Small intestine (tissue), 16 donors: ENCODE data around the gene TRA2A. TPM values are rescaled to one million over a fixed set of nuclear protein-coding genes. Genes with fewer than 3 reads are reported as not detected.

ENCODE experiments used
- DNase-seq, 2 donors: peaks; one replicate each; pipeline versions ENCODE4 v3.0.0 to v3.0.0-alpha.2; 2013
- FAIRE-seq: peaks from 2 replicates; lab custom pipeline; 2012; peaks lifted over from hg19 to GRCh38; lab: Jason Lieb, UNC
- H3K27ac ChIP-seq, 3 donors: one replicate each; pipeline ENCODE4 v1.5.1; 2013; ENCODE audit warnings: low read length in 2 of 3, mild to moderate bottlenecking in 2 of 3, control low read depth in 1 of 3, inconsistent platforms in 1 of 3, low read depth in 1 of 3, moderate library complexity in 1 of 3
- H3K27me3 ChIP-seq, 3 donors: one replicate each; pipeline ENCODE4 v1.6.1; 2013; ENCODE audit warnings: low read length in 3 of 3, inconsistent platforms in 1 of 3; ENCODE audit not compliant: control insufficient read depth in 3 of 3, insufficient read depth in 3 of 3
- H3K36me3 ChIP-seq, 3 donors: one replicate each; pipeline ENCODE4 v1.6.1; 2013; ENCODE audit warnings: low read length in 3 of 3, inconsistent platforms in 1 of 3, low read depth in 1 of 3, mild to moderate bottlenecking in 1 of 3, moderate library complexity in 1 of 3; ENCODE audit not compliant: control insufficient read depth in 3 of 3, insufficient read depth in 2 of 3
- H3K4me1 ChIP-seq, 3 donors: one replicate each; pipeline ENCODE4 v1.6.1; 2013; ENCODE audit warnings: low read length in 2 of 3, inconsistent platforms in 1 of 3, low read depth in 1 of 3, mild to moderate bottlenecking in 1 of 3, moderate library complexity in 1 of 3; ENCODE audit not compliant: control insufficient read depth in 3 of 3, insufficient read depth in 2 of 3
- H3K4me3 ChIP-seq, 3 donors: one replicate each; pipeline ENCODE4 v1.5.1; 2013; ENCODE audit warnings: low read length in 3 of 3, control low read depth in 1 of 3, inconsistent platforms in 1 of 3, low read depth in 1 of 3, mild to moderate bottlenecking in 1 of 3, moderate library complexity in 1 of 3
- H3K9me3 ChIP-seq, 2 donors: one replicate each; pipeline ENCODE4 v1.6.1; 2013; ENCODE audit warnings: low read depth in 1 of 2, low read length in 1 of 2; ENCODE audit not compliant: control insufficient read depth in 2 of 2, insufficient read depth in 1 of 2
- WGBS, 3 donors: extraction: QIAGEN DNeasy Blood & Tissue Kit; methylation state at CpG; one replicate each; pipeline ENCODE4 v1.1.7; 2013; 5-methylcytosine and 5-hydroxymethylcytosine counted together
- long read RNA-seq, 10 donors: transcript quantifications; one replicate each; lab custom pipeline, GENCODE V29; 2026
- polyA plus RNA-seq, 4 donors: library from polyadenylated mRNA; stranded (reverse) in 3 of 4; unstranded in 1 of 4; fragments of 200-250 nt in 3 of 4; fragments of 120-200 nt in 1 of 4; gene quantifications; one replicate each; pipeline versions ENCODE4 v1.2.1 to v1.2.3, GENCODE V29; 2013
- donor health status: healthy with polysubstance abuse.
- donor health status: control.
- donor health status: control.
- donor health status: Bipolar disorder and iron deficiency.
- donor health status: healthy.

Gene TRA2A
- 100 to 1,000 TPM in 1 of 4 donors, 10 to 100 TPM in 3; 35.4 to 150 (median 47.3) TPM for polyA plus RNA-seq
- long read RNA-seq, donor 1, transcript TRA2A-206 (3 exons, 661 nt), result minor isoform, 9 of 93 reads
- long read RNA-seq, donor 1, transcript TRA2A-201 (8 exons, 1,845 nt), result major isoform, 24 of 93 reads
- long read RNA-seq, donor 1, transcript TRA2A-205 (2 exons, 394 nt), result minor isoform, 5 of 93 reads
- long read RNA-seq, donor 1, partial matches to known transcripts, result 52 of 93 reads
- long read RNA-seq, donor 1, other reads (novel, unspliced or antisense), result 0 of 93 reads
- long read RNA-seq, donor 2, transcript TRA2A-201 (8 exons, 1,845 nt), result major isoform, 7 of 9 reads
- long read RNA-seq, donor 2, partial matches to known transcripts, result 0 of 9 reads
- long read RNA-seq, donor 2, other reads (novel, unspliced or antisense), result 0 of 9 reads
- long read RNA-seq, donor 3, transcript TRA2A-201 (8 exons, 1,845 nt), result minor isoform, 8 of 26 reads
- long read RNA-seq, donor 3, transcript TRA2A-206 (3 exons, 661 nt), result major isoform, 9 of 26 reads
- long read RNA-seq, donor 3, partial matches to known transcripts, result 7 of 26 reads
- long read RNA-seq, donor 3, other reads (novel, unspliced or antisense), result 0 of 26 reads
- long read RNA-seq, donor 4, partial matches to known transcripts, result 6 of 6 reads
- long read RNA-seq, donor 4, other reads (novel, unspliced or antisense), result 0 of 6 reads
- long read RNA-seq, donor 5, partial matches to known transcripts, result 14 of 19 reads
- long read RNA-seq, donor 5, other reads (novel, unspliced or antisense), result 0 of 19 reads
- long read RNA-seq, donor 6, transcript TRA2A-201 (8 exons, 1,845 nt), result major isoform, 5 of 30 reads
- long read RNA-seq, donor 6, partial matches to known transcripts, result 20 of 30 reads
- long read RNA-seq, donor 6, other reads (novel, unspliced or antisense), result 0 of 30 reads
- long read RNA-seq, donor 7, transcript TRA2A-201 (8 exons, 1,845 nt), result major isoform, 17 of 40 reads
- long read RNA-seq, donor 7, partial matches to known transcripts, result 14 of 40 reads
- long read RNA-seq, donor 7, other reads (novel, unspliced or antisense), result 0 of 40 reads
- long read RNA-seq, donor 8, partial matches to known transcripts, result 42 of 44 reads
- long read RNA-seq, donor 8, other reads (novel, unspliced or antisense), result 0 of 44 reads
- long read RNA-seq, donor 9, partial matches to known transcripts, result 0 of 3 reads
- long read RNA-seq, donor 9, other reads (novel, unspliced or antisense), result 0 of 3 reads
- long read RNA-seq, donor 10, transcript TRA2A-201 (8 exons, 1,845 nt), result major isoform, 15 of 60 reads
- long read RNA-seq, donor 10, transcript TRA2A-206 (3 exons, 661 nt), result minor isoform, 9 of 60 reads
- long read RNA-seq, donor 10, partial matches to known transcripts, result 34 of 60 reads
- long read RNA-seq, donor 10, other reads (novel, unspliced or antisense), result 0 of 60 reads

- FAIRE-seq, result no peak
- H3K9me3 ChIP-seq, result no peaks in the 10 kb centered on the region
- 11 to 13% (median 12%) methylated on average over 48 to 50 of the region's 50 CpGs for WGBS, 3 donors
- peak within 1 kb of the TSS; percentile 95 to 99 (median 99) for H3K27ac ChIP-seq
- DNase-seq, result peak; percentile 96 to 98
- peak within 1 kb of the TSS; percentile 88 to 100 (median 94) for H3K4me3 ChIP-seq
- H3K4me1 ChIP-seq, result peaks cover 1 to 12% (median 8%) of the 10 kb centered on the region in 3 donors
- H3K36me3 ChIP-seq, result no peaks in the 10 kb centered on the region
- H3K27me3 ChIP-seq, result no peaks in the 10 kb centered on the region
These were observed at the start of gene TRA2A for GRCh38 chr7:23531794-23532489. TRA2A (minus strand) TSS chr7:23531981; CDS start chr7:23531824, 157 bp downstream.

- no peaks in the 10 kb centered on the region for H3K27me3 ChIP-seq
- no peak overlapping the region for H3K27ac ChIP-seq
- no peaks in the 10 kb centered on the region for H3K36me3 ChIP-seq
- WGBS, 3 donors, result 37 to 46% (median 43%) methylated on average over 5 of the region's 5 CpGs
- H3K9me3 ChIP-seq, result no peaks in the 10 kb centered on the region
- DNase-seq (peak; percentile 81 to 88), FAIRE-seq (no peak)
- H3K4me3 ChIP-seq, result no peak overlapping the region
- H3K4me1 ChIP-seq, result no peaks in the 10 kb centered on the region
These were observed 38.9 kb upstream of the TRA2A start for GRCh38 chr7:23570592-23571200.

- no peak for DNase-seq
- no peaks in the 10 kb centered on the region for H3K4me1 ChIP-seq
- H3K36me3 ChIP-seq, result no peaks in the 10 kb centered on the region
- FAIRE-seq, result peak; percentile 68
- H3K27ac ChIP-seq, result no peak overlapping the region
- H3K9me3 ChIP-seq, result no peaks in the 10 kb centered on the region
- H3K27me3 ChIP-seq, result peaks cover 0 to 2% (median 0%) of the 10 kb centered on the region in 3 donors
- no peak overlapping the region for H3K4me3 ChIP-seq
These were observed 26.5 kb upstream of the TRA2A start for GRCh38 chr7:23558303-23558702.

GRCh38 chr7:23547662-23548061 lies 15.9 kb upstream of the TRA2A start:
- H3K4me3 ChIP-seq, result no peak overlapping the region
- H3K27ac ChIP-seq, result no peak overlapping the region
- DNase-seq, result no peak
- H3K27me3 ChIP-seq, result no peaks in the 10 kb centered on the region
- no peaks in the 10 kb centered on the region for H3K36me3 ChIP-seq
- H3K9me3 ChIP-seq, result no peaks in the 10 kb centered on the region
- no peak for FAIRE-seq
- WGBS, 3 donors, result 91 to 93% (median 93%) methylated on average over 4 of the region's 4 CpGs
- H3K4me1 ChIP-seq, result no peaks in the 10 kb centered on the region

- WGBS, 3 donors, result 39 to 56% (median 52%) methylated on average over 13 of the region's 13 CpGs
- H3K4me3 ChIP-seq, result no peak overlapping the region
- H3K9me3 ChIP-seq, result no peaks in the 10 kb centered on the region
- H3K4me1 ChIP-seq, result no peaks in the 10 kb centered on the region
- no peak overlapping the region for H3K27ac ChIP-seq
- H3K27me3 ChIP-seq, result no peaks in the 10 kb centered on the region
- no peak for FAIRE-seq
- peak; percentile 87 to 91 for DNase-seq
- H3K36me3 ChIP-seq, result no peaks in the 10 kb centered on the region
These were observed 15.3 kb upstream of the TRA2A start for GRCh38 chr7:23546897-23547572.

- no peaks in the 10 kb centered on the region for H3K27me3 ChIP-seq
- no peaks in the 10 kb centered on the region for H3K4me1 ChIP-seq
- DNase-seq, result no peak
- no peaks in the 10 kb centered on the region for H3K36me3 ChIP-seq
- 59 to 68% (median 63%) methylated on average over 1 of the region's 1 CpG for WGBS, 3 donors
- H3K27ac ChIP-seq, result no peak overlapping the region
- no peak for FAIRE-seq
- H3K9me3 ChIP-seq, result no peaks in the 10 kb centered on the region
- H3K4me3 ChIP-seq, result no peak overlapping the region
These were observed 13.7 kb upstream of the TRA2A start for GRCh38 chr7:23545493-23545892.

GRCh38 chr7:23544913-23545354 lies 13.2 kb upstream of the TRA2A start:
- DNase-seq, result peak; percentile 37 to 57
- FAIRE-seq, result no peak
- 28 to 35% (median 33%) methylated on average over 2 of the region's 2 CpGs for WGBS, 3 donors
- H3K36me3 ChIP-seq, result no peaks in the 10 kb centered on the region
- no peak overlapping the region for H3K27ac ChIP-seq
- H3K4me3 ChIP-seq, result no peak overlapping the region
- no peaks in the 10 kb centered on the region for H3K9me3 ChIP-seq
- no peaks in the 10 kb centered on the region for H3K4me1 ChIP-seq
- H3K27me3 ChIP-seq, result no peaks in the 10 kb centered on the region
